Transverse colon (tissue), 4 donors: ENCODE measurements around the gene C1orf21. TPM values are rescaled to one million over a fixed set of nuclear protein-coding genes. Genes with fewer than 3 reads are reported as not detected.
A peak's percentile ranks its signal among the peaks of the same experiment; 100 is the strongest.

Experiments
- DNase-seq: peaks from one replicate; pipeline ENCODE4 v3.0.0-alpha.2; 2019
- H3K27ac ChIP-seq, 4 donors: fragments of 200-600 bp; sonication (generic); 2 replicates each; pipeline ENCODE4 v1.5.1; 2016 to 2018; ENCODE audit warnings: inconsistent platforms in 4 of 4
- H3K27me3 ChIP-seq: fragments of 200-600 bp; sonication (generic); 2 replicates; pipeline ENCODE4 v1.5.1; 2017; ENCODE audit warnings: inconsistent platforms
- H3K36me3 ChIP-seq, 4 donors: fragments of 200-600 bp; sonication (generic); 2 replicates each; pipeline ENCODE4 v1.5.1; 2017 to 2019; ENCODE audit warnings: inconsistent platforms in 4 of 4
- H3K4me1 ChIP-seq, 4 donors: fragments of 200-600 bp; sonication (generic); 2 replicates each; pipeline ENCODE4 v1.5.1; 2017 to 2020; ENCODE audit warnings: inconsistent platforms in 4 of 4
- H3K4me3 ChIP-seq, 4 donors: fragments of 200-600 bp; sonication (generic); 1 replicate in 1 of 4; 2 replicates in 3 of 4; pipeline versions ENCODE4 v1.5.1 to v1.6.1; 2017 to 2019; ENCODE audit warnings: inconsistent platforms in 4 of 4
- H3K9me3 ChIP-seq, 2 donors: fragments of 200-600 bp; sonication (generic); 2 replicates each; pipeline ENCODE4 v1.5.1; 2017 to 2019; ENCODE audit warnings: inconsistent platforms in 2 of 2
- EP300 ChIP-seq: sonication (generic); formaldehyde crosslinking; IDR thresholded peaks from one replicate; pipeline ENCODE4 v1.6.1; 2017; ENCODE audit warnings: antibody characterized with exemption, low read depth
- POLR2A ChIP-seq: fragments of 450-650 bp; IDR thresholded peaks from one replicate; pipeline ENCODE4 v1.6.1; 2016; ENCODE audit warnings: antibody characterized with exemption, mild to moderate bottlenecking, moderate library complexity
- POLR2AphosphoS5 ChIP-seq, 3 donors: sonication (generic); formaldehyde crosslinking; IDR thresholded peaks; one replicate each; pipeline ENCODE4 v1.6.1; 2016; ENCODE audit warnings: antibody characterized with exemption in 3 of 3
- WGBS, 2 donors: methylation state at CpG; one replicate each; pipeline ENCODE4 v1.1.5; 2018; ENCODE audit warnings: low coverage in 1 of 2; 5-methylcytosine and 5-hydroxymethylcytosine counted together
- in situ Hi-C, 4 donors: fragments of 200-750 bp; cut with MboI; loops; one replicate each; pipeline versions ENCODE4 v1.15.0 to v1.15.1; 2017; ENCODE audit warnings: low sequenced_read_pairs in 3 of 4, low pct_ligation_motif_present in 1 of 4, low pct_unique_long_range_greater_than_20kb in 1 of 4
- intact Hi-C: fragments of 100-400 bp; cut with DNase I; formaldehyde crosslinking; loops from one replicate; pipeline ENCODE4 v1.15.1; 2023; ENCODE audit warnings: low total_unique reads
- total RNA-seq, 4 donors: library from RNA; depleted of rRNA; stranded (reverse); fragments of >200 nt; gene quantifications; one replicate each; pipeline ENCODE4 v1.1.0, GENCODE V29; 2016
- TF ChIP-seq, protein P1 (sequence below), 5 experiments: fragments of 200-600 bp in 3 of 5; fragments of 450-650 bp in 2 of 5; sonication (generic) in 3 of 5; IDR thresholded peaks; 1 replicate in 2 of 5; 2 replicates in 3 of 5; pipeline ENCODE4 v1.5.1; 2016 to 2017; ENCODE audit warnings: antibody characterized with exemption in 5 of 5, inconsistent platforms in 3 of 5, mild to moderate bottlenecking in 2 of 5, moderate library complexity in 1 of 5

The C1orf21 gene
- total RNA-seq, 4 donors from 2014 or later, result 38.4 to 70.0 (median 62.4) TPM

DNA sequence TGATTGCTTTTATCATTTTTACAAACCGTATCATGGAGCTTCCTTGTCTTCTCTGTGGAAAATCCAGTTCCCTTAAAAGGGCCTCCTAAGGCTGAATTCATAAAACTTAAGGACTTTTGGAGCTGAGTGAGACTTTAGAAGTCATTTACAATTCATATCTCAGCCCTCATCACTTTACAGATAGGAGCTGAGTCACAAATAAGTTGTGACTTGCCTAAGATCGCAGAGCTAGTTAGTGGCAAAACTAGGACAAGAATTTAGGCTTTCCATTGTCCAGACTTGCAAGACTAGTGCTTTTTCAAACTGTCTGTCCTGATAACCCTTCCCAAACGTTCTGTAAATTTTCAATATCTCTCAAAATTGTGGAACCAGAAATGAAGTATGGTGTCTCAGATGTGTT, 37.3 kb downstream of the C1orf21 start:
- Histone ChIP-seq H3K4me1 (peaks cover 20 to 78% (median 45%) of the 10 kb centered on the region in 4 donors), H3K9me3 (no peaks in the 10 kb centered on the region), H3K27me3 (no peaks in the 10 kb centered on the region), H3K36me3 (no peaks in the 10 kb centered on the region), H3K27ac (peak overlapping the region in 1 of 4 donors; percentile 57), H3K4me3 (no peak overlapping the region)
- DNase-seq, result no peak
- 73 to 79% methylated on average over 3 of the region's 3 CpGs for WGBS, 2 donors
- in situ Hi-C loops (no loop called here), intact Hi-C loops (no loop called here)
- no peak for TF ChIP-seq POLR2A

DNA sequence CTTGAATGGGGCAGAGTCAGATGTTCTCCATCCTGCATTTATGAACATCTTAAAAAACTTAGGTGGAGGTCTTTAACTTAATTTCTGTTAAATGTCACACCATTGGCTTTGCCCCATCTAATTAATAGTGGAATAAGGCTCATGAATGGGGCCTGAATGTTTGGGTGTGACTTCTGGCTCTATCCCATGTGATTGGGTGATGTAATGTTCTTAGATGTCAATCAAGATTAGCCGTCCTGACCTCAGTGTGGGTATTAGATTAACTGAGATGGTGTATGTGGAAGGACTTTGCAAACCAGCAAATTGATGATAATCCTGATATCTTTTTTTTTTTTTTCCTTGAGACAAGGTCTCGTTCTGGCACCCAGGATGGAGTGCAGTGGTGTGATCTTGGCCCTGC, 38.1 kb downstream of the C1orf21 start:
- H3K4me1 ChIP-seq, result peaks cover 16 to 71% (median 38%) of the 10 kb centered on the region in 4 donors
- no peaks in the 10 kb centered on the region for H3K36me3 ChIP-seq
- 44 to 47% methylated on average over 2 of the region's 2 CpGs for WGBS, 2 donors
- H3K27ac ChIP-seq, result peak overlapping the region; percentile 57 to 70 (median 68)
- H3K9me3 ChIP-seq, result no peaks in the 10 kb centered on the region
- no peak overlapping the region for H3K4me3 ChIP-seq
- no peak for DNase-seq
- H3K27me3 ChIP-seq, result no peaks in the 10 kb centered on the region
- in situ Hi-C loops (no loop called here), intact Hi-C loops (no loop called here)
- TF ChIP-seq POLR2AphosphoS5 (IDR thresholded peaks at IDR 0.05), result no peak
- TF ChIP-seq EP300, result no peak
- no peak for TF ChIP-seq POLR2A
- TF ChIP-seq, protein P1, sequence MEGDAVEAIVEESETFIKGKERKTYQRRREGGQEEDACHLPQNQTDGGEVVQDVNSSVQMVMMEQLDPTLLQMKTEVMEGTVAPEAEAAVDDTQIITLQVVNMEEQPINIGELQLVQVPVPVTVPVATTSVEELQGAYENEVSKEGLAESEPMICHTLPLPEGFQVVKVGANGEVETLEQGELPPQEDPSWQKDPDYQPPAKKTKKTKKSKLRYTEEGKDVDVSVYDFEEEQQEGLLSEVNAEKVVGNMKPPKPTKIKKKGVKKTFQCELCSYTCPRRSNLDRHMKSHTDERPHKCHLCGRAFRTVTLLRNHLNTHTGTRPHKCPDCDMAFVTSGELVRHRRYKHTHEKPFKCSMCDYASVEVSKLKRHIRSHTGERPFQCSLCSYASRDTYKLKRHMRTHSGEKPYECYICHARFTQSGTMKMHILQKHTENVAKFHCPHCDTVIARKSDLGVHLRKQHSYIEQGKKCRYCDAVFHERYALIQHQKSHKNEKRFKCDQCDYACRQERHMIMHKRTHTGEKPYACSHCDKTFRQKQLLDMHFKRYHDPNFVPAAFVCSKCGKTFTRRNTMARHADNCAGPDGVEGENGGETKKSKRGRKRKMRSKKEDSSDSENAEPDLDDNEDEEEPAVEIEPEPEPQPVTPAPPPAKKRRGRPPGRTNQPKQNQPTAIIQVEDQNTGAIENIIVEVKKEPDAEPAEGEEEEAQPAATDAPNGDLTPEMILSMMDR (IDR thresholded peaks at IDR 0.05), result no peak

DNA sequence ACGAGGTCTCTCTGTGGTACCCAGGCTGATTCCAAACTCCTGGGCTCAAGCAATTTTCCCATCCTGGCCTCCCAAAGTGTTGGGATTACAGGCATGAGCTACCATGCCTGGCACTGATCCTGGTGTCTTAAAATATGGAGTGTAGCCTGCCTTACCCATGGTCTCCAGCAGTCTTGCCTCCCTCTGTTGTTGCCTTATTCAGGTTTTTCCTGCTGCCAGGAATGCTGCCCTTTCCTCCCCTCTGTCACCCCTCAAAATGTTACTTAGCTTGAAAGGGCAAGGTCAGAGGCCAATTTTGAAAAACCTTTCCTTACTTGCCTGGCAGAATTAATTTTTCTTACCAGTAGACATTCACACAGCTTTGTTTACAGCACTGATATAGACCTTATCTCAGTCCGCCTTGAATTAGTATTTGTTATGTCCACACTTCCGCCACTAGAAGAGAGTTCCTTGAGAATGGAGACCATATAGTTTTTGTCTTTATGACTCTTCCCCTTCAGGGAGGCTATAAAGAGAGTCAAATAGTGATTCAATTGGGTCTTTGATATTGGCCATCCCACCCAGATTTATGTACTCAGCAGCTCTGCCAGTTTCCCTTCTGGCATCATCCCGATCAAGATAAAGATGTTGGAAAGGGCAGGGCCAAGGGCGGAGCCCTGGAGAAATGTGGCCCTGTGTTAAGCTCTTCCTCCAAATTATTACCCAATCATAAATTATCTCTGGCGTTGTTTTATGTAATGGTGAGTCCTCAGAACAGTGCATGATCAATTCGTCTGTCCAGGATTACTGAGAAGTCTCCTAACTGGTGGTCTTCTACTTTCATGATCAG, 38.8 kb downstream of the C1orf21 start:
- Histone ChIP-seq H3K4me3 (no peak overlapping the region), H3K9me3 (no peaks in the 10 kb centered on the region), H3K27ac (peak overlapping the region; percentile 57 to 70 (median 68)), H3K4me1 (peaks cover 13 to 63% (median 32%) of the 10 kb centered on the region in 4 donors), H3K27me3 (no peaks in the 10 kb centered on the region), H3K36me3 (no peaks in the 10 kb centered on the region)
- peak; percentile 85 for DNase-seq
- in situ Hi-C loops, result no loop called here
- 58 to 67% methylated on average over 2 to 7 of the region's 7 CpGs for WGBS, 2 donors
- intact Hi-C loops, result no loop called here
- TF ChIP-seq POLR2A, result no peak
- TF ChIP-seq POLR2AphosphoS5 (IDR thresholded peaks at IDR 0.05), result peak in 2 of 3 donors; percentile 41 to 61
- TF ChIP-seq, protein P1 (IDR thresholded peaks at IDR 0.05), result peak in 2 of 5 experiments; percentile 51 to 64
- TF ChIP-seq EP300, result no peak

DNA sequence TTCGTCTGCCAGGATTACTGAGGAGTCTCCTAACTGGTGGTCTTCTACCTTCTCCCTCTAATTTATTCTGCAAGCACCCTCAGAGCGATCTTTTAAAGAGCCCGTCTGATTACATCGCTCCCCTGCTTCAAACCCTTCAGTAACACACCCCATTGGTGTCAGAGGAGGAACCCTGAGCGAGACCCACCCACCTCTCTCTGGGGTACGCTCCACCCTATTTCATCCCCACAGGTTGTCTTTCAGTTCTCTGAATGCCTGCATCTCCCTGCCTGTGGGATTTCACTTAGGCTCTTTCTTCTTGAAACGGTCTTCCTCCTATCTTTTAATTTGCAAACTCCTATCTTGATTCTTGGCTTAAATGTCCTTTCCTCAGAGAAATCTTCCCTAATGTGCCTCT, 39.4 kb downstream of the C1orf21 start:
- Histone ChIP-seq H3K27me3 (no peaks in the 10 kb centered on the region), H3K9me3 (no peaks in the 10 kb centered on the region), H3K36me3 (no peaks in the 10 kb centered on the region), H3K4me1 (peaks cover 13 to 57% (median 32%) of the 10 kb centered on the region in 4 donors), H3K27ac (peak overlapping the region; percentile 25 to 53 (median 36)), H3K4me3 (no peak overlapping the region)
- WGBS, 2 donors, result 67 to 69% methylated on average over 5 to 7 of the region's 7 CpGs
- in situ Hi-C loops (no loop called here), intact Hi-C loops (no loop called here)
- no peak for DNase-seq
- TF ChIP-seq POLR2A, result no peak
- no peak for TF ChIP-seq EP300
- TF ChIP-seq, protein P1 (IDR thresholded peaks at IDR 0.05), result no peak
- no peak for TF ChIP-seq POLR2AphosphoS5 (IDR thresholded peaks at IDR 0.05)
